Gastroesophageal sphincter (tissue), 4 donors: ENCODE results near the gene EEF1AKMT1. TPM values are rescaled to one million over a fixed set of nuclear protein-coding genes. Genes with fewer than 3 reads are reported as not detected.
"Not testable (repeated sequence)": the region's sequence is repeated elsewhere in the genome, so short reads cannot be mapped to it uniquely, and the experiment has no call there.

Experiments
- ATAC-seq: fragments of 150-250 bp; one replicate; pipeline ENCODE4 v1.9.1; 2016; ENCODE audit warnings: mild to moderate bottlenecking, moderate library complexity
- H3K27ac ChIP-seq, 4 donors: fragments of 200-600 bp; sonication (generic) in 3 of 4; 1 replicate in 3 of 4; 2 replicates in 1 of 4; pipeline ENCODE4 v1.5.1; 2016 to 2019
- H3K27me3 ChIP-seq: fragments of 200-600 bp; sonication (generic); one replicate; pipeline ENCODE4 v1.5.1; 2019
- H3K36me3 ChIP-seq, 2 donors: fragments of 200-600 bp; sonication (generic); one replicate each; pipeline ENCODE4 v1.5.1; 2019; ENCODE audit warnings: control low read depth in 1 of 2
- H3K4me1 ChIP-seq, 3 donors: fragments of 200-600 bp; sonication (generic); 1 replicate in 2 of 3; 2 replicates in 1 of 3; pipeline ENCODE4 v1.5.1; 2016 to 2019; ENCODE audit warnings: control low read depth in 2 of 3
- H3K4me3 ChIP-seq, 2 donors: fragments of 200-600 bp; sonication (generic); one replicate each; pipeline ENCODE4 v1.5.1; 2019; ENCODE audit warnings: mild to moderate bottlenecking in 1 of 2, moderate library complexity in 1 of 2
- H3K9me3 ChIP-seq, 3 donors: fragments of 200-600 bp; sonication (generic); one replicate each; pipeline ENCODE4 v1.5.1; 2017 to 2019; ENCODE audit warnings: control low read depth in 2 of 3
- EP300 ChIP-seq: sonication (generic); formaldehyde crosslinking; IDR thresholded peaks from one replicate; pipeline ENCODE4 v1.6.1; 2017; ENCODE audit warnings: antibody characterized with exemption, mild to moderate bottlenecking
- POLR2A ChIP-seq, 2 donors: fragments of 450-650 bp; IDR thresholded peaks; one replicate each; pipeline ENCODE4 v1.6.1; 2017; ENCODE audit warnings: antibody characterized with exemption in 2 of 2, mild to moderate bottlenecking in 2 of 2, moderate library complexity in 1 of 2
- POLR2AphosphoS5 ChIP-seq: sonication (generic); formaldehyde crosslinking; IDR thresholded peaks from one replicate; pipeline ENCODE4 v1.6.1; 2017; ENCODE audit warnings: antibody characterized with exemption
- WGBS, 2 donors: methylation state at CpG; one replicate each; pipeline ENCODE4 v1.1.5; 2018; ENCODE audit warnings: low coverage in 1 of 2; 5-methylcytosine and 5-hydroxymethylcytosine counted together
- total RNA-seq, 4 donors: library from RNA; depleted of rRNA; stranded (reverse); fragments of >200 nt; gene quantifications; one replicate each; pipeline ENCODE4 v1.1.0, GENCODE V29; 2016
- TF ChIP-seq, protein P1 (sequence below), 4 experiments: fragments of 200-600 bp in 2 of 4; fragments of 450-650 bp in 2 of 4; sonication (generic) in 1 of 4; IDR thresholded peaks; one replicate each; pipeline ENCODE4 v1.5.1; 2017 to 2019; ENCODE audit warnings: antibody characterized with exemption in 4 of 4, mild to moderate bottlenecking in 2 of 4, moderate library complexity in 2 of 4

Gene EEF1AKMT1
- total RNA-seq, 4 donors from 2014 or later: 13.5 to 39.2 (median 20.3) TPM

DNA sequence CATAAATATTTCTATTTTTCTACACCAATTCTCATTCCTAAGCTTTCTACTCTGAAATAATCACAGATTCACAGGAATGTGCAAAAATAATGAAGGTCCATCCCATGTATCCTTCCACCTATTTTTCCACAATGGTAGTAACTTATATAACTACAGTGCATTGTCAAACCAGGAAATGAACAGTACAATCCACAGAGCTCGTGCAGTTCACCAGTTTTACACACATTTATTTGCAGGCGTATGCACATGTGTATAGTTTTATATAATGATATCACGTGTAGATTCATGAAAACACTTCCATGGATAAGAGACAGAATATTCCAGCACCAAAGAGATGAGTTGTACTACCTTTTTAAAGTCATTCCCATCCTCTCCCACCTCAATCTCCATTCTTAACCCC is 12.9 kb downstream of the EEF1AKMT1 start:
- H3K27ac ChIP-seq: no peak overlapping the region
- H3K36me3 ChIP-seq: peaks cover 0 to 12% of the 10 kb centered on the region in 2 donors

DNA sequence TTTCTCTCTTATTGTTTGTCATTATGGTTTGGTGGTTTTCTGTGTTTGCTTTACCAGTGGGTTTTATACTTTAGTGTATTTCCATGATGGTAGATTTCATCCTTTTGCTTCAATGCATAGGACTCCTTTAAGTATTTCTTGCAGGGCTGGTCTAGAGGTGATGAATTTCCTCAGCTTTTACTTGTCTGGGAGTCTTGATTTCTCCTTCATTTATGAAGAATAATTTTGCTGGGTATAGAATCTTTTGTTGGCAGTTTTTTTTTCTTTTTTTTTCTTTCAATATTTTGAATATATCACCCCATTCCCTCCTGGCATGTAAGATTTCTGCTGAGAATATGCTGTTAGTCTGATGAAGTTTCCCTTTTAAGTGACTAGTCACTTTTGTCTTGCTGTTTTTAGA is 19.8 kb downstream of the EEF1AKMT1 start:
- ATAC-seq: no peak
- Histone ChIP-seq H3K27ac (no peak overlapping the region), H3K9me3 (peaks cover 0 to 14% (median 0%) of the 10 kb centered on the region in 3 donors), H3K4me1 (no peaks in the 10 kb centered on the region), H3K4me3 (no peak overlapping the region), H3K27me3 (no peaks in the 10 kb centered on the region), H3K36me3 (peaks cover 0 to 23% of the 10 kb centered on the region in 2 donors)
- TF ChIP-seq EP300 (no peak), POLR2AphosphoS5 (no peak), POLR2A (IDR thresholded peaks at IDR 0.05) (no peak)
- TF ChIP-seq, protein P1, sequence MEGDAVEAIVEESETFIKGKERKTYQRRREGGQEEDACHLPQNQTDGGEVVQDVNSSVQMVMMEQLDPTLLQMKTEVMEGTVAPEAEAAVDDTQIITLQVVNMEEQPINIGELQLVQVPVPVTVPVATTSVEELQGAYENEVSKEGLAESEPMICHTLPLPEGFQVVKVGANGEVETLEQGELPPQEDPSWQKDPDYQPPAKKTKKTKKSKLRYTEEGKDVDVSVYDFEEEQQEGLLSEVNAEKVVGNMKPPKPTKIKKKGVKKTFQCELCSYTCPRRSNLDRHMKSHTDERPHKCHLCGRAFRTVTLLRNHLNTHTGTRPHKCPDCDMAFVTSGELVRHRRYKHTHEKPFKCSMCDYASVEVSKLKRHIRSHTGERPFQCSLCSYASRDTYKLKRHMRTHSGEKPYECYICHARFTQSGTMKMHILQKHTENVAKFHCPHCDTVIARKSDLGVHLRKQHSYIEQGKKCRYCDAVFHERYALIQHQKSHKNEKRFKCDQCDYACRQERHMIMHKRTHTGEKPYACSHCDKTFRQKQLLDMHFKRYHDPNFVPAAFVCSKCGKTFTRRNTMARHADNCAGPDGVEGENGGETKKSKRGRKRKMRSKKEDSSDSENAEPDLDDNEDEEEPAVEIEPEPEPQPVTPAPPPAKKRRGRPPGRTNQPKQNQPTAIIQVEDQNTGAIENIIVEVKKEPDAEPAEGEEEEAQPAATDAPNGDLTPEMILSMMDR (IDR thresholded peaks at IDR 0.05): no peak

More for the DNA sequence above, 12.9 kb downstream of the EEF1AKMT1 start:
- Histone ChIP-seq H3K4me1 (no peaks in the 10 kb centered on the region), H3K4me3 (no peak overlapping the region), H3K27me3 (no peaks in the 10 kb centered on the region), H3K9me3 (no peaks in the 10 kb centered on the region)
- 87 to 88% methylated on average over 3 of the region's 3 CpGs for WGBS, 2 donors
- TF ChIP-seq EP300 (no peak), POLR2A (IDR thresholded peaks at IDR 0.05) (no peak)
- TF ChIP-seq, protein P1 (IDR thresholded peaks at IDR 0.05): no peak
- no peak for ATAC-seq

DNA sequence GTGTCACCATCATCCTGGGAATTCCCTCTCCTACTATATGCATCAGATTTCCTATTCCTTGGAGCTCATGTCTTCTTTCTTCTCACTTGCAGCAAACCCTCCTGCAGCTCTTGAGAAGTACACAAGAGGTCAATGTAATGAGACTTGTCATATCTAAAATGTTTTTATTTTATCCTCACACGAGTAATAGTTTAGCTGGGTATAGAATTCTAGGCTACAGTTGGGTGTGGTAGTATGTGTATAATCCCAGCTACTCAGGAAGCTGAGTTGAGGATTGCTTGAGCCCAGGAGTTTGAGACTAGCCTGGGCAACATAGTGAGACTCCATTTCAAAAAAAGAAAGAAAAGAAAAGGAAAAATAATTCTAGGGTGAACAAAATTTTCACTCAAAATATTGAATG is 24.4 kb downstream of the EEF1AKMT1 start:
- no peak overlapping the region for H3K4me3 ChIP-seq
- H3K4me1 ChIP-seq: no peaks in the 10 kb centered on the region
- 83 to 90% methylated on average over 1 of the region's 1 CpG for WGBS, 2 donors
- ATAC-seq: no peak
- H3K27ac ChIP-seq: no peak overlapping the region
- TF ChIP-seq POLR2AphosphoS5: no peak
- TF ChIP-seq EP300: no peak
- TF ChIP-seq, protein P1 (IDR thresholded peaks at IDR 0.05): no peak
- TF ChIP-seq POLR2A (IDR thresholded peaks at IDR 0.05): no peak
- no peaks in the 10 kb centered on the region for H3K27me3 ChIP-seq
- peaks cover 0 to 14% (median 0%) of the 10 kb centered on the region in 3 donors for H3K9me3 ChIP-seq
- peaks cover 0 to 5% of the 10 kb centered on the region in 2 donors for H3K36me3 ChIP-seq

DNA sequence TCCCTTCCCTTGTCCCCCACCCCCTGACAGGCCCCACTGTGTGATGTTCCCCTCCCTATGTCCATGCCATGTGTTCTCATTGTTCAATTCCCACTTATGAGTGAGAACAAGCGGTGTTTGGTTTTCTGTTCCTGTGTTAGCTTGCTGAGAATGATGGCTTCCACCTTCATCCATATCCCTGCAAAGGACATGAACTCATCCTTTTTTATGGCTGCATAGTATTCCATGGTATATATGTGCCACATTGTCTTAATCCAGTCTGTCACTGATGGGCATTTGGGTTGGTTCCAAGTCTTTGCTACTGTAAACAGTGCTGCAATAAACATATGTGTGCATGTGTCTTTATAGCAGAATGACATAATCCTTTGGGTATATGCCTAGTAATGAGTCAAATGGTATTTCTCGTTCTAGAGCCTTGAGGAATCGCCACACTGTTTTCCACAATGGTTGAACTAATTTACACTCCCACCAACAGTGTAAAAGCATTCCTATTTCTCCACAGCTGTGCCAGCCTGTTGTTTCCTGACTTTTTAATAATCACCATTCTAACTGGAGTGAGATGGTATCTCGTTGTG is 29.8 kb downstream of the EEF1AKMT1 start:
- ATAC-seq, H3K27ac ChIP-seq, H3K27me3 ChIP-seq, H3K4me3 ChIP-seq, H3K4me1 ChIP-seq, H3K9me3 ChIP-seq: not testable (repeated sequence)
- WGBS, 2 donors: 84 to 91% methylated on average over 3 to 4 of the region's 4 CpGs
- peaks cover 0 to 17% of the 10 kb centered on the region in 2 donors for H3K36me3 ChIP-seq

DNA sequence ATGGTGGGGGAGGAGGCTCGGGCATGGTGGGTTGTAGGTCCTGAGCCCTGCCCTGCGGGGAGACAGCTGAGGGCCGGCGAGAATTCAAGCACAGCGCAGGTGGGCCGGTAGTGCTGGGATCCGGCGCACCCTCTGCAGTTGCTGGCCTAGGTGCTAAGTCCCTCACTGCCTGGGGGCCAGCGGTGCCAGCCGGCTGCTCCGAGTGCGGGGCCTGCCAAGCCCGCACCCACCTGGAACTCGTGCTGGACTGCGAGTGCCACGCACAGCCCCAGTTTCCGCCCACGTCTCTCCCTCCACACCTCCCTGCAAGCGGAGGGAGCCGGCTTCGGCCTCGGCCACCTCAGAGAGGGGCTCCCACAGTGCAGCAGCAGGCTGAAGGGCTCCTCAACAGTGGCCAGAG is 33.7 kb downstream of the EEF1AKMT1 start:
- no peaks in the 10 kb centered on the region for H3K4me1 ChIP-seq
- H3K4me3 ChIP-seq: no peak overlapping the region
- H3K27ac ChIP-seq: no peak overlapping the region
- H3K27me3 ChIP-seq: no peaks in the 10 kb centered on the region
- WGBS, 2 donors: no CpG with 5 or more reads among the region's 22 CpGs
- TF ChIP-seq EP300 (no peak), POLR2A (IDR thresholded peaks at IDR 0.05) (no peak), POLR2AphosphoS5 (no peak)
- TF ChIP-seq, protein P1 (IDR thresholded peaks at IDR 0.05): no peak
- ATAC-seq: no peak
- no peaks in the 10 kb centered on the region for H3K9me3 ChIP-seq
- peaks cover 0 to 20% of the 10 kb centered on the region in 2 donors for H3K36me3 ChIP-seq
